GM12865 (cell line): ENCODE measurements around the gene ZNF787.

Experiments
- DNase-seq: peaks from one replicate; pipeline ENCODE4 v3.0.0; 2010; ENCODE audit warnings: low read depth
- H3K4me3 ChIP-seq: 2 replicates; pipeline ENCODE4 v1.5.1; 2011; ENCODE audit warnings: mild to moderate bottlenecking, low read depth, low read length, control low read depth
- CTCF ChIP-seq: IDR thresholded peaks from 2 replicates; pipeline ENCODE4 v1.5.1; 2011; ENCODE audit warnings: low read length, control low read depth, low read depth, inconsistent platforms; ENCODE audit not compliant: insufficient read depth; ENCODE audit errors: missing control alignments

Gene ZNF787

DNA sequence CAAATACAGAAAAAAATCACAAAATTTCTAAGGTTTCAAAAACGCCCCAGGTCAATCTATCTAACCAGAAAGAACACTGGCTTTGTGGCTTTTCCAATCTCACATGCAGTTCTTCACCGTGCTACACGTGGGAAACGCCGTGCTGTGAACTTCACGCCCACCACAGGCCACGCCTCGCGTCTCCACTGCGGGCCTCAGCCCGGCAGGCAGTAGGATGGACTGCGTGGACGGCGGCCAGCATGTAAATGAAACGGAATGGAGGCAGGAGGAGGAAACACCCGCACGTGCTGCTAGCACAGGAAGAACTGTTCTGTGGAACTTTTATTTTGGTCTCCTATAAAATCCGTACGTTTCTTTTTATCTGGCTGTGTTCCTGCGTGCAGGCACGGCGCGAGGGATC is 23.8 kb downstream of the ZNF787 start:
- no peak for DNase-seq
- no peak for TF ChIP-seq CTCF
- no peak overlapping the region for H3K4me3 ChIP-seq

GRCh38 chr19:56096665-56097064 is 24.4 kb downstream of the ZNF787 start:
- no peak for DNase-seq
- no peak overlapping the region for H3K4me3 ChIP-seq
- no peak for TF ChIP-seq CTCF

- H3K4me3 ChIP-seq, result no peak overlapping the region
- DNase-seq, result no peak
- no peak for TF ChIP-seq CTCF
These were observed 26.6 kb downstream of the ZNF787 start for GRCh38 chr19:56094449-56094848.

GRCh38 chr19:56092685-56093631 is 28.1 kb downstream of the ZNF787 start:
- no peak for DNase-seq
- no peak overlapping the region for H3K4me3 ChIP-seq
- no peak for TF ChIP-seq CTCF

DNA sequence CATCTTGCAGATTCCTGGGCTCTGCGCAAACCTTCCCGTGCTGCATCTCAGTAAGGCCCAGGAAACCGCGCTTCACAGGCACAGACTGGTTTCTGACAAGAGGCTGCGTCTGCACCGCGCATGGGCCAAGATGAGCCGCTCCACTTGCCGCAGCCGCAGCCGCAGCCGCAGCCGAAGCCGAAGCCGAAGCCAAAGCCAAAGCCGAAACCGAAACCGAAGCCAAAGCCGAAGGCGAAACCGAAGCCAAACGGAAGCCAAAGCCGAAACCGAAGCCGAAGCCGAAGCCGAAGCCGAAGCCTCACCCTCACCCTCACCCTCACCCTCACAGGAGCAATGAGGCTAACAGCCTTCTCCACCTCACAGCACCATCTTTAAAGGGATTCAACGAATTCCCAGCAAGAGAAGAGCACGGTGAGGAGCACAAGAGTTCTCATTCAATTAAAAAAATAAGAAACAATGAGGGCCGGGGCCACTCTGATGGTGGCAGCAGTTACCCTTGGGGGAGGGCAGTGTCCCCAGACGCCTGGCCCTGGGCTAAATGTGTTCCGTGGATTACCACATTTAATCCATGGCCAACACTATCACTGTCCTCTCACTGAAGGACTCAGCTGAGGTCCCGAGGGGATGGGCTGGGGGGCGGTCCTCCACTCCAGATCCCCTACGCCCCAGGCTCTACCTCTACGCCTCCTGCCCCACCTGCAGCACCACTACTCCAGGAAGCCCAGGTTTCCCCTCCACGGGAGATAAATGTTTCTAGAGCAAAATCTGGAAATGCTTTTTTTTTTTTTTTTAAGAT is 29.1 kb downstream of the ZNF787 start:
- DNase-seq, result no peak
- TF ChIP-seq CTCF, result no peak
- no peak overlapping the region for H3K4me3 ChIP-seq

DNA sequence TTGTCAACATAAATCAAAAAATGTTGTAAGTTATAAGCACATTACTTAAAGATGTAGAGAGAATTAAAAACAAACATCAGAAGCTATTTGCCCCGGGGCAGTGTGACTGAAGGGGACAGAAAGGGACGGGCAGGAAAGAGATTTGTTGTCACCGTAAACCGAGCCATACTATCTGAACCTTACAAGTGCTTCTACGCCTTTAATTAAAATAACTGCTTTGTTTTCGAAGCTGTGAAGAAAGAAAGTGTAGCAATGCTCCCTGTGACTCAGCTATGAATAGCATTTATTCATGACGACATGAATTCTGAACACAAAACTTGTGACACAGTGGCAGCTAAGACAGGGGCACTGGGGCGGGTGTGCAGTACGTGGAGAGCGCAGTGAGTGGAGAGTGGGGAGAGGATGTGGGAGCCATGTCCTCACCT is 30.0 kb downstream of the ZNF787 start:
- H3K4me3 ChIP-seq, result no peak overlapping the region
- no peak for TF ChIP-seq CTCF
- no peak for DNase-seq

DNA sequence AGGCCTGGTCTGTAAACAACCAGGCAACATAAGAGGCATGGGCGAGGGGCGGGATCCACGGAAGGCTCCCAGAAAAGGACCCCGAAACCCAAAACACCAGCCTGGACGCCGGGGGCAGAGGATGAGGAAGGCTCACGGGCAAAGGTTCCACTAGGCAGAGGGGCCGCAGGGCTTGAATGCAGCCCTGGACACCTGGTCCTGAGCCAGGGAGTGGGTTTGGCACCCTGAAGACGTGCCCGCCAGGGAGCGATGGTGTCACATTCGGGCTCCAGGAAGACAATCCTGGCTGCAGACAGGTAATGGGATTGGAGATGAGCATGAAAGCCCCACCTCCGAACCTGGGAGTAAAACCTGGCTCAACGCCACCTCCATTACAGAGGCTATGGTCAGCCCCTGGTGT is 31.8 kb downstream of the ZNF787 start:
- DNase-seq, result no peak
- TF ChIP-seq CTCF, result no peak
- H3K4me3 ChIP-seq, result no peak overlapping the region
